Mesothelial cell of epicardium (in vitro differentiated cells): Measurements from ENCODE around the gene FNDC3B. TPM values are rescaled to one million over a fixed set of nuclear protein-coding genes. Genes with fewer than 3 reads are reported as not detected.
A peak's percentile ranks its signal among the peaks of the same experiment; 100 is the strongest.

Source experiments
- DNase-seq, 2 experiments: peaks; one replicate each; pipeline ENCODE4 v3.0.0; 2021; ENCODE audit warnings: low spot score in 2 of 2; ENCODE audit not compliant: unreplicated experiment in 2 of 2
- H3K27ac Mint-ChIP-seq: 2 replicates; pipeline ENCODE4 v1.8.0; 2021; ENCODE audit warnings: mixed read lengths
- H3K27me3 Mint-ChIP-seq: 2 replicates; pipeline ENCODE4 v1.8.0; 2021; ENCODE audit warnings: low read depth, mixed read lengths
- H3K36me3 Mint-ChIP-seq: 2 replicates; pipeline ENCODE4 v1.8.0; 2021; ENCODE audit warnings: mixed read lengths
- H3K4me1 Mint-ChIP-seq: 2 replicates; pipeline ENCODE4 v1.8.0; 2021; ENCODE audit warnings: mixed read lengths
- H3K4me3 Mint-ChIP-seq: 2 replicates; pipeline ENCODE4 v1.8.0; 2021; ENCODE audit warnings: mild to moderate bottlenecking, moderate library complexity, mixed read lengths
- H3K9me3 Mint-ChIP-seq: 2 replicates; pipeline ENCODE4 v1.8.0; 2021; ENCODE audit warnings: mixed read lengths
- CTCF ChIP-seq: fragments of 200-600 bp; sonication (generic); IDR thresholded peaks from one replicate; pipeline ENCODE4 v1.5.0; 2021; ENCODE audit warnings: antibody characterized with exemption; ENCODE audit not compliant: unreplicated experiment
- total RNA-seq: library from RNA; stranded (reverse); gene quantifications from 3 replicates; pipeline ENCODE4 v1.2.1, GENCODE V29; 2021

Gene FNDC3B
- total RNA-seq, 1 donor from 2014 or later: 131 TPM

GRCh38 chr3:172151651-172152649, 112.6 kb downstream of the FNDC3B start:
- H3K27ac Mint-ChIP-seq: peak overlapping the region; percentile 97
- peaks cover 74% of the 10 kb centered on the region for H3K4me1 Mint-ChIP-seq
- H3K9me3 Mint-ChIP-seq: peaks cover under 1% of the 10 kb centered on the region
- DNase-seq: no peak
- peaks cover under 1% of the 10 kb centered on the region for H3K36me3 Mint-ChIP-seq
- H3K4me3 Mint-ChIP-seq: no peak overlapping the region
- no peak for TF ChIP-seq CTCF
- no peaks in the 10 kb centered on the region for H3K27me3 Mint-ChIP-seq

- Mint-ChIP-seq H3K4me1 (peaks cover 73% of the 10 kb centered on the region), H3K4me3 (peak overlapping the region; percentile 8), H3K9me3 (no peaks in the 10 kb centered on the region), H3K27ac (peak overlapping the region; percentile 97), H3K27me3 (no peaks in the 10 kb centered on the region), H3K36me3 (peaks cover 3% of the 10 kb centered on the region)
- no peak for TF ChIP-seq CTCF
- DNase-seq: no peak
Measured at GRCh38 chr3:172152874-172153273, 113.5 kb downstream of the FNDC3B start.

DNA sequence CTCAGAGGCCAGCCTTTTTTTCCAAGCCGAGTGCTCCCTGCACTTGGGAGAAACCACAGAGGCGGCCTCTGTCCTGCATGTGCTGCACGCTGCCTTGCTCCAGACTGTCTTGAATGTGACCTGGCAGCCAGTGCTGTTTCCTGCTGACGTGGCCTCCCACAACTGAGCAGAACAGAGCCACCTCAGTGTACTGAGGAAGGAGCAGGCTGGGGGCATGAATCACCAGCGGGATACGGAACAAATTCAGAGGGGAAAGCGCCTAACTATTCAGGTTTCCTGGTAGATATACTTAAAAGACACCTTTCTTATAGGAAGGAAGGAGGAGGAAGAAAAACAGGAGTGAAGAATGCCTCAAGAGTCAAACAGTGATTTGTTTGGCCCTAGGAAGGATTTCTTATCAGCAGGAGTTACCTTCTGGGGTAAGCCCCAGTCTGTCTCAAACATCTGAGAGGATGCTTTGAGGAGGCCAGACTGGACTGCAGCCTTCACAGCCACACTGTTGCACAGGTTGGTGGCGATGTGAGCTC, 114.0 kb downstream of the FNDC3B start:
- no peak overlapping the region for H3K4me3 Mint-ChIP-seq
- peaks cover 3% of the 10 kb centered on the region for H3K36me3 Mint-ChIP-seq
- TF ChIP-seq CTCF: no peak
- H3K4me1 Mint-ChIP-seq: peaks cover 73% of the 10 kb centered on the region
- H3K9me3 Mint-ChIP-seq: peaks cover 3% of the 10 kb centered on the region
- H3K27ac Mint-ChIP-seq: peak overlapping the region; percentile 97
- no peaks in the 10 kb centered on the region for H3K27me3 Mint-ChIP-seq
- DNase-seq: peak; percentile 34 to 57

DNA sequence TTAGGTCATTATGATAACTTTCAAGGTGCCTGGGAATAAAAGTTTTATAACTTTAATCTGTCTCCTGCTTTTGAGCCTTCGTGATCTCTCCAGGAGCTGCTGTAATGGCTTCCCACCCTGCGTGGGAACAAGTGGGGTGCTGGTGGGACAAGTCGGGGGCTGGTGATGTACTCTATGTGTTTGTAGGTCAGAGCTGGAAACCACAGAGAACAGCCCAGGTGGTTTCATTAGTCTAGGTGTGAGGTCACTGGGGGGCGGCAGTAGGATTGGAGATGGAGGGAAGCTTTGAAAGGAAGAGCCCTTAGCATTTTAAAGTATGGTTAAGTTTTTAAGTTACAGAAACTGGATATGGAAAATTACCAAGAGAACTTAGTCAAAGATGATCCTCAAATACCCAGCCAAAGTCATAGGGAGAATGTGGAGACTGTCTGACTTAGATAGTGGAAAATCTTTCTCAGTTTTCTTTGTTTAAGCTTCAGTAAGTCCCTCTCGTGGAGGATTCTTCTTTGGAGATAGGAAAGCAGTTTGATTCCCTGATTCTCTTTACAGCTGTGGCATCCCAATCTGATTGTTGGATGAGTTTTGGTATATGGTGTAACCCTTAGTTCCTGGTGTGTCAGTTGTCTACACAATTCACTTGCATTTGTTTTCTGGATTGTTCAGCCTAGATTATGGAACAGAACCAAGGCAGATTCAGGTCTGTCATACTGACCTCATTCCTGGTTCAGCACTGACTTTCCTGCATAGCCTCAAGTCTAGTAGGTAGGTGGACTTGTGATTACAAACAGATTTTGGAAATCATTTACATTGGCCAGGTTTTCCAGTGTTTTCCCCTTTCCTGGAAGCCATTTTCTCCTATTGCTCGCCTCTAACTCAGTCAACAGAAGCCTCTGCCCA, 115.6 kb downstream of the FNDC3B start:
- Mint-ChIP-seq H3K27me3 (no peaks in the 10 kb centered on the region), H3K4me3 (no peak overlapping the region), H3K36me3 (peaks cover 3% of the 10 kb centered on the region), H3K9me3 (peaks cover 5% of the 10 kb centered on the region), H3K4me1 (peaks cover 67% of the 10 kb centered on the region), H3K27ac (peak overlapping the region; percentile 87)
- DNase-seq: no peak
- no peak for TF ChIP-seq CTCF

GRCh38 chr3:172155897-172156585, 116.7 kb downstream of the FNDC3B start:
- Mint-ChIP-seq H3K27ac (peak overlapping the region; percentile 86), H3K27me3 (no peaks in the 10 kb centered on the region), H3K4me1 (peaks cover 65% of the 10 kb centered on the region), H3K36me3 (peaks cover 3% of the 10 kb centered on the region), H3K9me3 (peaks cover 5% of the 10 kb centered on the region), H3K4me3 (no peak overlapping the region)
- no peak for DNase-seq
- no peak for TF ChIP-seq CTCF
